Karpas-422 (cell line): ENCODE results near the gene RAD54L2. TPM values are rescaled to one million over a fixed set of nuclear protein-coding genes. Genes with fewer than 3 reads are reported as not detected.
A peak's percentile ranks its signal among the peaks of the same experiment; 100 is the strongest.

Source experiments
- DNase-seq: peaks from one replicate; pipeline ENCODE4 v3.0.0-alpha.2; 2015
- H2AFZ ChIP-seq: fragments of 200-600 bp; sonication (generic); 2 replicates; pipeline ENCODE4 v1.6.1; 2014; ENCODE audit warnings: antibody characterized with exemption, low read length, mixed read lengths
- H3K27ac ChIP-seq: fragments of 200-600 bp; sonication (generic); 2 replicates; pipeline ENCODE4 v1.5.1; 2014; ENCODE audit warnings: mild to moderate bottlenecking, low read length, moderate library complexity
- H3K27me3 ChIP-seq: fragments of 200-600 bp; sonication (generic); 2 replicates; pipeline ENCODE4 v1.6.1; 2014; ENCODE audit warnings: low read length, mixed read lengths
- H3K36me3 ChIP-seq: fragments of 200-600 bp; sonication (generic); 2 replicates; pipeline ENCODE4 v1.6.1; 2014; ENCODE audit warnings: low read length, mixed read lengths; ENCODE audit not compliant: insufficient read depth
- H3K4me1 ChIP-seq: fragments of 200-600 bp; sonication (generic); 2 replicates; pipeline ENCODE4 v1.6.1; 2014; ENCODE audit warnings: mild to moderate bottlenecking, low read length, mixed read lengths
- H3K4me2 ChIP-seq: fragments of 200-600 bp; sonication (generic); 2 replicates; pipeline ENCODE4 v1.6.1; 2014; ENCODE audit warnings: low read length, low read depth, mild to moderate bottlenecking; ENCODE audit not compliant: poor library complexity, severe bottlenecking
- H3K4me3 ChIP-seq: fragments of 200-600 bp; sonication (generic); 2 replicates; pipeline ENCODE4 v1.5.1; 2014; ENCODE audit warnings: mild to moderate bottlenecking, antibody characterized with exemption, low read length, mixed read lengths
- H3K79me2 ChIP-seq: fragments of 200-600 bp; sonication (generic); 2 replicates; pipeline ENCODE4 v1.6.1; 2014; ENCODE audit warnings: mild to moderate bottlenecking, low read length, mixed read lengths
- H3K9ac ChIP-seq: fragments of 200-600 bp; sonication (generic); 2 replicates; pipeline ENCODE4 v1.6.0; 2014; ENCODE audit warnings: low read length
- H3K9me2 ChIP-seq: fragments of 200-600 bp; sonication (generic), shearing (Covaris generic); replicated peaks from 2 replicates; pipeline ENCODE4 v1.6.0; 2014; ENCODE audit warnings: mild to moderate bottlenecking, low read length, moderate library complexity; ENCODE audit not compliant: insufficient read depth
- H3K9me3 ChIP-seq: fragments of 300-700, 200-600 bp; sonication (generic); 2 replicates; pipeline ENCODE4 v1.6.1; 2014; ENCODE audit warnings: low read length, mixed read lengths
- H4K20me1 ChIP-seq: fragments of 200-600 bp; sonication (generic); 2 replicates; pipeline ENCODE4 v1.6.1; 2014; ENCODE audit warnings: mild to moderate bottlenecking, antibody characterized with exemption, low read length, low read depth; ENCODE audit not compliant: insufficient read depth
- total RNA-seq: library from RNA; depleted of rRNA; stranded (reverse); fragments of >200 nt; shearing (Covaris generic); gene quantifications from 2 replicates; pipeline ENCODE4 v1.2.3, GENCODE V29; 2014; ENCODE audit warnings: low replicate concordance; rRNA removed

The RAD54L2 gene
- total RNA-seq = 15.2 and 17.6 TPM in 2 replicates

DNA sequence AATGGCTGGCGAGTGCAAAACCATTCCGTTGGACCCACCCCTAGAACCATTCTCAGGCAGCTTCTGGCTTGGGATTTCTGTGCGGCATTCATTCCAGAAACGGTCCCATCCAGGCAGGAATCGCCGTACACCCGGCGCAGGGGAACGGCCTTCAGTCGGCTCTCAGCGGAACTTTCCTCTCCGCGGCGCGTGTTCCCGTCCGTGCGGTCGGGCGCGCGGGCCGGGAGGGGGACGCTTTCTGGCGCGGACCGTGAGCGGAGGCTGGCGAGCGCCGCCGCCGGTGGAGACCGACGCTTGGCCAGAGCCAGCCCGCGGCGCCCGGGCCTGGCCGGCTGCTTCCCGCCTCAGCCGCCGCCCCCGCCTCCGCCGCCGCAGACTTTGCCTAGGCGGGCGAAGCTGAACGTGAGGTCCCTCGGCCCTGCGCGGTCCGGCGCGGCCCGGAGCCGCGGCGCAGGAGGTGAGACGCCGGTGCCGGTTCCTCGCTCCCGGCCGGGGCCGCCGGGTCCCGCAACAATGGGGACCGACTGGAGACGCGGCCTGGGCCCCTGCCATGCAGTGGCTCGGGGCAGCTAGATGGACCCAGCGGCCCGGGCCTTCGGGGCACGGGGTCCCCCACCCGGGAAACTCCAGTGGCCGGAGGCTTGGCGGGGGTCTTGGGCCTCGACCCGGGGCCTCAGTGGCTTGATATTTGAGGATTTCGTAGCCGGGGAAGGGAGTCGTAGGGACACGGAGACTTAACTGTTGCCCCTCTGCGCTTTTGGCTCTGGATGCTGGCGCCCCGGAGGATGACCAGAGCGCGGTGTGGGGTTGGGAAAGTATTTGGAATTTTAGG lies at the start of gene RAD54L2:
RAD54L2 (plus strand) TSS at position 261 of the 832 bp plus-strand sequence. CDS start 51,702 bp downstream, outside the sequence.
- peak within 1 kb of the TSS; percentile 85 for H2AFZ ChIP-seq
- H4K20me1 ChIP-seq = no peaks in the 10 kb centered on the region
- H3K36me3 ChIP-seq = peaks cover 6% of the 10 kb centered on the region; the same call in 1 of the 2 replicates
- H3K79me2 ChIP-seq = peaks cover 49% of the 10 kb centered on the region
- H3K9ac ChIP-seq = peak within 1 kb of the TSS; percentile 95
- H3K4me1 ChIP-seq = peaks cover 32% of the 10 kb centered on the region
- H3K27ac ChIP-seq = peak within 1 kb of the TSS; percentile 63
- no peaks in the 10 kb centered on the region for H3K27me3 ChIP-seq
- H3K4me3 ChIP-seq = peak within 1 kb of the TSS; percentile 94
- H3K9me2 ChIP-seq = no peaks in the 10 kb centered on the region
- DNase-seq = peak; percentile 92
- no peaks in the 10 kb centered on the region for H3K9me3 ChIP-seq
- peak within 1 kb of the TSS; percentile 92 for H3K4me2 ChIP-seq

GRCh38 chr3:51498876-51499738 lies 39.4 kb upstream of the RAD54L2 start:
- Histone ChIP-seq H4K20me1 (peaks cover 10% of the 10 kb centered on the region), H3K9ac (peak overlapping the region; percentile 85), H2AFZ (no peak overlapping the region), H3K36me3 (peaks cover 10% of the 10 kb centered on the region), H3K9me3 (no peaks in the 10 kb centered on the region), H3K9me2 (no peaks in the 10 kb centered on the region), H3K27ac (peak overlapping the region; percentile 59), H3K79me2 (peaks cover 48% of the 10 kb centered on the region), H3K4me3 (peak overlapping the region; percentile 77), H3K4me2 (peak overlapping the region; percentile 97), H3K4me1 (peaks cover 15% of the 10 kb centered on the region), H3K27me3 (no peaks in the 10 kb centered on the region)
- peak; percentile 94 for DNase-seq

GRCh38 chr3:51500632-51501131 lies 37.8 kb upstream of the RAD54L2 start:
- Histone ChIP-seq H3K27me3 (no peaks in the 10 kb centered on the region), H3K9me3 (no peaks in the 10 kb centered on the region), H3K4me1 (peaks cover 15% of the 10 kb centered on the region), H4K20me1 (peaks cover 10% of the 10 kb centered on the region), H3K9ac (peak overlapping the region; percentile 59), H3K4me3 (peak overlapping the region; percentile 54), H2AFZ (peak overlapping the region; percentile 52; the same call in 1 of the 2 replicates), H3K9me2 (no peaks in the 10 kb centered on the region), H3K79me2 (peaks cover 38% of the 10 kb centered on the region), H3K27ac (peak overlapping the region; percentile 48; the same call in 1 of the 2 replicates), H3K36me3 (peaks cover 10% of the 10 kb centered on the region), H3K4me2 (peak overlapping the region; percentile 63)
- no peak for DNase-seq

DNA sequence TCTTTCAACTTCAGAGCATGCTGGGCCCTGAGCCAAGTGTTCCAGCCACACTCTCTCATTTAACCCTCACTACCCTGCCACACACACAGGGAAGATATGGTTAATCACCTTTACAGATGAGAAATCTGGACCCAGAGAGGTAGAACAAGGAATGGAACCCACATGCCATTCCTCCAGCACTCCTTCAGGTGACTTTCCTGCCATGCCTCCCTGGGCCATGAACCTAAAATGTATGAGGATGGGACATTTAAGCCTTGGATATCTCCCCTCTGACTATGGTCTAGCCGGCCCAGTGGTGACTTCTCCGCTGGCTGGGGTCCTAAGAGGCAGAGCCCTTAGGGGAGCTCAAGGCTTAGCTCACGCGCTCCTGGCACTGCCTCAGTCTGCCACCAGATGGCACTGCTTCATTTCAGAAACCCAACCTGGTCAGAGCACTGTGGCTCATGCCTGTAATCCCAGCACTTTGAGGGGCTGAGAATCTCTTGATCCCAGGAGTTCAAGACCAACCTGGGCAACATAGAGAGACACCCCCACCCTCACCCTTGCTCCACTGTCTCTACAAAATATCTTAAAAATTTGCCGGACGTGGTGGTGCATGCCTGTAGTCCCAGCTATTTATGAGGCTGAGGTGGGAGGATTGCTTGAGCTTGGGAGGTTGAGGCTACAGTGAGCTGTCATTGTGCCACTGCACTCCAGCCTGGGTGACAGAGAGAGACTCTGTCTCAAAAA lies 36.5 kb upstream of the RAD54L2 start:
- peak; percentile 94 for DNase-seq
- peaks cover 10% of the 10 kb centered on the region for H4K20me1 ChIP-seq
- H3K9me2 ChIP-seq = no peaks in the 10 kb centered on the region
- H3K9me3 ChIP-seq = no peaks in the 10 kb centered on the region
- peaks cover under 1% of the 10 kb centered on the region; the same call in 1 of the 2 replicates for H3K36me3 ChIP-seq
- no peak overlapping the region for H3K4me3 ChIP-seq
- peak overlapping the region; percentile 63 for H2AFZ ChIP-seq
- no peaks in the 10 kb centered on the region for H3K27me3 ChIP-seq
- peaks cover 25% of the 10 kb centered on the region for H3K79me2 ChIP-seq
- peaks cover 15% of the 10 kb centered on the region for H3K4me1 ChIP-seq
- H3K9ac ChIP-seq = peak overlapping the region; percentile 7; the same call in 1 of the 2 replicates
- H3K27ac ChIP-seq = no peak overlapping the region
- no peak overlapping the region for H3K4me2 ChIP-seq

DNA sequence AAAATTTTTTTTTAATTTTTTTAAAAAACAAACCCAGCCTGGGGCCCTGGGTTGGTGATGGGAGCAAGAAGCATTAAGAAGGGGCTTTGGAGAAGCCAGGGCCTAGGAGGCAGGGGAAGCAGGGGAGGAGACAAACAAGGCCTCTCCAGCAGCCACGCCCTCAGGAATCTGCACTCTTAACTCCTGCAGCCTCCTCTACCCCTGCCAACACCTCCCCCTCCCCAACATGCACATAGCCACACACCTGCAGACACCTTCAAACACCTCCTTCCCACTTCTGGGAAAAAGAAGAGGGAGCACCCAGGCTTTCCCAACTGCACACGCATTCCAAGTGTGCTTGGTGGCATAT lies 36.0 kb upstream of the RAD54L2 start:
- Histone ChIP-seq H3K9me2 (no peaks in the 10 kb centered on the region), H3K9ac (no peak overlapping the region), H3K27ac (no peak overlapping the region), H3K4me3 (no peak overlapping the region), H3K4me1 (peaks cover 15% of the 10 kb centered on the region), H3K9me3 (no peaks in the 10 kb centered on the region), H2AFZ (no peak overlapping the region), H3K27me3 (no peaks in the 10 kb centered on the region), H4K20me1 (peaks cover 10% of the 10 kb centered on the region), H3K36me3 (no peaks in the 10 kb centered on the region), H3K79me2 (peaks cover 20% of the 10 kb centered on the region), H3K4me2 (no peak overlapping the region)
- no peak for DNase-seq

GRCh38 chr3:51503007-51503406 lies 35.5 kb upstream of the RAD54L2 start:
- no peaks in the 10 kb centered on the region for H3K9me3 ChIP-seq
- H3K9ac ChIP-seq = no peak overlapping the region
- H4K20me1 ChIP-seq = peaks cover 10% of the 10 kb centered on the region
- DNase-seq = no peak
- H3K27me3 ChIP-seq = no peaks in the 10 kb centered on the region
- H3K9me2 ChIP-seq = no peaks in the 10 kb centered on the region
- no peak overlapping the region for H3K4me2 ChIP-seq
- H2AFZ ChIP-seq = no peak overlapping the region
- H3K4me1 ChIP-seq = peaks cover 15% of the 10 kb centered on the region
- H3K36me3 ChIP-seq = no peaks in the 10 kb centered on the region
- H3K4me3 ChIP-seq = no peak overlapping the region
- no peak overlapping the region for H3K27ac ChIP-seq
- peaks cover 15% of the 10 kb centered on the region for H3K79me2 ChIP-seq

GRCh38 chr3:51508255-51508654 lies 30.3 kb upstream of the RAD54L2 start:
- Histone ChIP-seq H3K36me3 (no peaks in the 10 kb centered on the region), H3K9me2 (no peaks in the 10 kb centered on the region), H3K9me3 (no peaks in the 10 kb centered on the region), H4K20me1 (no peaks in the 10 kb centered on the region), H3K4me1 (no peaks in the 10 kb centered on the region), H2AFZ (no peak overlapping the region), H3K4me3 (no peak overlapping the region), H3K4me2 (no peak overlapping the region), H3K9ac (no peak overlapping the region), H3K27ac (no peak overlapping the region), H3K27me3 (no peaks in the 10 kb centered on the region), H3K79me2 (no peaks in the 10 kb centered on the region)
- no peak for DNase-seq
